ENCODE data around the gene TTC23.

The TTC23 gene, protein sequence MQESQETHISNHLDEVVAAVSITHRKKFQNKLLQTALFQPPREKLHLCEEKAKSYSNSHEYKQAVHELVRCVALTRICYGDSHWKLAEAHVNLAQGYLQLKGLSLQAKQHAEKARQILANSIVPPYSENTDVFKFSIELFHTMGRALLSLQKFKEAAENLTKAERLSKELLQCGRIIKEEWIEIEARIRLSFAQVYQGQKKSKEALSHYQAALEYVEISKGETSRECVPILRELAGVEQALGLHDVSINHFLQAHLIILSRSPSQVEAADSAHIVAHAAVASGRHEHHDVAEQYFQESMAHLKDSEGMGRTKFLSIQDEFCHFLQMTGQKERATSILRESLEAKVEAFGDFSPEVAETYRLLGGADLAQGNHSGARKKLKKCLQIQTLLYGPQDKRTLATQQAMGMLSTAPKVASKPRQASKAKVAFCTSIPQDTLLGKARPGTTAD

DNA sequence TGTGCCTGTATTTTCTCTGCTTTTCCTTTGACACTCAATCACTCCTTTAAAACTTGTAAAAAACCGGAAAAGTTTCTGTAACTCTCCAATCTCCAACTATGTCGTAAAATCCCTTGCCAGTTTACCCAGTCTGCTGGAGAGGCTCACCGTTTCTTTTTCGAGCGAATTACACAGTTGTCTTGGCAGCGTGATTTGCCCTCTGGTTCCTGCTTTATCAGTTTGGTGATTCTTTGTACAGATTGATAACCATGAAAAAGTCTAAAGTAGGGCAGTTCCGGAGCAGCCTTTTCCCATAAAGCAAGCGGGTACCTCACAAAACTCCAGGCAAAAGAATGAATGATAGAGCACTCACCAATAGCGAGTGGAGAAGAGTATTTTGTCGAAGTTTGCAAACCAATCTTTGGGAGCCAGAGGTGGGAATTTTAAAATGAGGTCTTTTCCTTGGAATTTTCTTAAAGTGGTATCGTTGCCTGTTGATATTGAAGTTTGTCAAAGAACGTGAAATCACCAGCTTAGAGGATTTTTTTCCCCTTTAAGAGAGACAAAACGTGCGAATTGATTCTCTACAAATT, at the start of gene TTC23:
TSS of gene TTC23 (minus strand) at position 312 of the 572 bp plus-strand sequence. CDS start 20,869 bp downstream, outside the sequence.
- TF ChIP-seq, protein P1, sequence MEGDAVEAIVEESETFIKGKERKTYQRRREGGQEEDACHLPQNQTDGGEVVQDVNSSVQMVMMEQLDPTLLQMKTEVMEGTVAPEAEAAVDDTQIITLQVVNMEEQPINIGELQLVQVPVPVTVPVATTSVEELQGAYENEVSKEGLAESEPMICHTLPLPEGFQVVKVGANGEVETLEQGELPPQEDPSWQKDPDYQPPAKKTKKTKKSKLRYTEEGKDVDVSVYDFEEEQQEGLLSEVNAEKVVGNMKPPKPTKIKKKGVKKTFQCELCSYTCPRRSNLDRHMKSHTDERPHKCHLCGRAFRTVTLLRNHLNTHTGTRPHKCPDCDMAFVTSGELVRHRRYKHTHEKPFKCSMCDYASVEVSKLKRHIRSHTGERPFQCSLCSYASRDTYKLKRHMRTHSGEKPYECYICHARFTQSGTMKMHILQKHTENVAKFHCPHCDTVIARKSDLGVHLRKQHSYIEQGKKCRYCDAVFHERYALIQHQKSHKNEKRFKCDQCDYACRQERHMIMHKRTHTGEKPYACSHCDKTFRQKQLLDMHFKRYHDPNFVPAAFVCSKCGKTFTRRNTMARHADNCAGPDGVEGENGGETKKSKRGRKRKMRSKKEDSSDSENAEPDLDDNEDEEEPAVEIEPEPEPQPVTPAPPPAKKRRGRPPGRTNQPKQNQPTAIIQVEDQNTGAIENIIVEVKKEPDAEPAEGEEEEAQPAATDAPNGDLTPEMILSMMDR (IDR thresholded peaks at IDR 0.05; ENCODE audit: low read depth, low read length) = no peak
- peak within 1 kb of the TSS; percentile 76 for H3K4me3 ChIP-seq (ENCODE audit: low read depth, low read length)

DNA sequence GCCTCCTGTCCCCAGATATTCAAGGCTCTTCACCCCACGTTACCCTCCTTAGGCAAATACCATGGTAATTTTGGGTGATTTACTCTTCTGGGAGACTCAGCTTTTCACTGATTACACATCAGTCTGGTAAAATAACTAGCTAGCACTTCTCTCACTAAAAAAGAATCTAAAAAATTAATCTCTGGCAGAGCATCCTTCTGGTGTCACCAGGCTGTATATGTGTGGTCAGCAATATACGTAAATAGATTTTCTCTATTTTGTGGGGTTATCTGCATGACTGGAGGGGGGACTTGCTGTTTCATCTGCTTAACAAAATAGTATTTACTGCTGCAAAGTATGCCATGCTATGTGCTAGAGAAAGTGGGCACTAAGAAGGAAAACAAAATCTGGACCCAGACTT, 47.0 kb upstream of the TTC23 start:
- no peak overlapping the region for H3K4me3 ChIP-seq (ENCODE audit: low read depth, low read length)
- TF ChIP-seq, protein P1 (IDR thresholded peaks at IDR 0.05; ENCODE audit: low read depth, low read length) = no peak

DNA sequence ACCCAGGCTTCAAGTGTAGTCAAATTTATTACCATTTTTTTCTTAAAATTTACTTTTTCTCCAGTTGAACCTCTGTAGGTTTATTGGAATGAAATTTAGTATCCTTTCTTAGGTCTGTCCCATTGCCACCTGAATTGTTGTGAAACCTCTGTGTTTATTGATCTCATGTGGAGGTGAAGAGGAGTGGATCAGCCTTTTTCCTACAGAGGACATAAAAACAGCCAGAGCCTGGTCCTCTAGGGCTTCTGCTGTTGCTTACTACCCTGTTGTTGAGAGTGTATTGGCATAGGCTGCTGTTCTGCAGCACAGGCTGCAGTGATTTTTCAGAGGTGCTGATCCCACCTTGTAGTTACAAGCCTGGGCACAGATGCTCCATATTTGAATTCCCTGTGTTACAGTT, 46.5 kb upstream of the TTC23 start:
- TF ChIP-seq, protein P1 (IDR thresholded peaks at IDR 0.05; ENCODE audit: low read depth, low read length) = no peak
- no peak overlapping the region for H3K4me3 ChIP-seq (ENCODE audit: low read depth, low read length)

DNA sequence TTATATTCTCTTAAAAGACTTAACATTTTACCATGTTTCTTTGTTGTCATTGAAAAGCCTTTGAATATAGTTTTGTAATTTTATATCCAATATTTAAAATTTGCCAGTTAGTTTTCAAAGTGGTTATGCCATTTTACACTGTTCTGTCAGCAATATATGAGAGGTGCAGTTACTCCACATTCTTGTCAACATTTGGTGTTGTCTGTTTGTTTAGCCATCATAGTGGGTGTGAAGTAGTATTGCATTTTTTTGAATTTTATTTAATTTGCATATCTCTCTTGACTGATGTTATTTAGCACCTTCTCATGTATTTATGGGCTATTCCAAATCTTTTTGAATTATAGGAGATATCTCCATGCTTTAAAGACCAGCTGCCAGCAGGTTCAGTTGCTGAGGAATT, 42.3 kb upstream of the TTC23 start:
- TF ChIP-seq, protein P1 (IDR thresholded peaks at IDR 0.05; ENCODE audit: low read depth, low read length) = no peak
- H3K4me3 ChIP-seq (ENCODE audit: low read depth, low read length) = no peak overlapping the region

DNA sequence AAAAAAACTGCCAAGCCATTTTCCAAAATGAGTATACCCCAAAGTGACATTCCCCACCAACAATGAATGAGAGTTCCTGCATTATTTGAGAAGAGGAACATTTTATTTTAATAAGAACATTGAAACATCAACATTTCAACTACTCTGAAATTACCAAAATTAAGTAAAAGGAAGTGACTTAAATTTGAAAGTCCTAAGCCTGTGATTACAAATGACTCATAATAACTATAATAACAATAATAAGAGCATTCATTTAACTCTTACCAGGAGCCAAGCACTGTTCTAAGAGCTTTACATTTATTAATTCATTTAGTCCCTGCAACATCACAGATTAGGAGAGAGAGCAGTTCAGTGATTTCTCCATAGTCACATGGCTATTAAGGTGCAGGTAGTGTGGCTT, 34.3 kb upstream of the TTC23 start:
- no peak overlapping the region for H3K4me3 ChIP-seq (ENCODE audit: low read depth, low read length)
- TF ChIP-seq, protein P1 (IDR thresholded peaks at IDR 0.05; ENCODE audit: low read depth, low read length) = no peak

DNA sequence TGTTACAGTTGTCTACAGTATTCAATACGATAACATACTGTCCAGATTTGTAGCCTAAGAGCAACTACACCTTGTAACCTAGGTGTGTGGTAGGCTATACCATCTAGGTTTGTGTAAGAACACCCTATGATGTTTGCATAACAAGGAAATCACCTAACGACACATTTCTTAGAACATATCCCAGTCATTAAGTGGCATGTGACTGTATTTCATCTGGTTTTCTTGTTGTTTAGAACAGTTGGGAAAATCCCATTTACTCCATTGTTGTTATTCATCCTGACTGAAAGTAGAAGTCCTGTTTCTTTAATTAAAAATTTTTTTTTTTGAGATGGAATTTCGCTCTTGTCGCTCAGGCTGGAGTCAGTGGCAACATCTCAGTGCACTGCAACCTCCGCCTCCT, 33.2 kb upstream of the TTC23 start:
- no peak overlapping the region for H3K4me3 ChIP-seq (ENCODE audit: low read depth, low read length)
- TF ChIP-seq, protein P1 (IDR thresholded peaks at IDR 0.05; ENCODE audit: low read depth, low read length) = no peak

DNA sequence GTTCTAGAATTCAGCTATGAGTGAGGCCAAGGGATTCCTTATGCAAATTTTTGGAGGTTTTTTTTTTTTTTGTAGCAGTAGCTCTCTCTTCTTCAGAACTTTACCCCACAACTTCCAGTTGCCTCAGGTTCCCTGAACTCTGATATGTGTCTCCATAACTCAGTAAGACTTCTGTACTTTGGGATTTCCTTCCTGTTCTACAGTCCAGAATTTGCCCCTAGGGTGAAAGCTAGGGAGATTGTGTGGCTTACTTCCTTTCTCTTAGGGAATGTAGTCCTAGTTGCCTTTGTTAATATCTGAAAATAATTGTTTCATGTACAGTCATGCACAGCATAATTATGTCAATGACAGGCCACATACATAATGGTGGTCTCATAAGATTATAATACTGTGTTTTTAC, 32.7 kb upstream of the TTC23 start:
- TF ChIP-seq, protein P1 (IDR thresholded peaks at IDR 0.05; ENCODE audit: low read depth, low read length) = no peak

More for the DNA sequence above, 32.7 kb upstream of the TTC23 start:
- H3K4me3 ChIP-seq (ENCODE audit: low read depth, low read length) = no peak overlapping the region

Data from WI38 (cell line).